ENCODE results near the gene ADARB1.

Gene ADARB1

GRCh38 chr21:45250914-45251634 is 176.7 kb downstream of the ADARB1 start:
- H3K4me3 ChIP-seq (ENCODE audit: control insufficient read depth, low read depth, low read length), result no peak overlapping the region
- TF ChIP-seq CTCF (conservative IDR thresholded peaks at IDR 0.05; ENCODE audit: control insufficient read depth, insufficient read depth, low read depth, low read length), result no peak
- DNase-seq (ENCODE audit: low read depth), result no peak

GRCh38 chr21:45251635-45252447 is 177.5 kb downstream of the ADARB1 start:
- no peak for TF ChIP-seq CTCF (conservative IDR thresholded peaks at IDR 0.05; ENCODE audit: control insufficient read depth, insufficient read depth, low read depth, low read length)
- no peak for DNase-seq (ENCODE audit: low read depth)
- no peak overlapping the region for H3K4me3 ChIP-seq (ENCODE audit: control insufficient read depth, low read depth, low read length)

GRCh38 chr21:45252448-45252925 is 178.1 kb downstream of the ADARB1 start:
- H3K4me3 ChIP-seq (ENCODE audit: control insufficient read depth, low read depth, low read length), result no peak overlapping the region
- TF ChIP-seq CTCF (conservative IDR thresholded peaks at IDR 0.05; ENCODE audit: control insufficient read depth, insufficient read depth, low read depth, low read length), result no peak
- DNase-seq (ENCODE audit: low read depth), result no peak

GRCh38 chr21:45253180-45253579 is 178.8 kb downstream of the ADARB1 start:
- DNase-seq (ENCODE audit: low read depth), result no peak
- no peak for TF ChIP-seq CTCF (conservative IDR thresholded peaks at IDR 0.05; ENCODE audit: control insufficient read depth, insufficient read depth, low read depth, low read length)
- no peak overlapping the region for H3K4me3 ChIP-seq (ENCODE audit: control insufficient read depth, low read depth, low read length)

- DNase-seq (ENCODE audit: low read depth), result no peak
- no peak for TF ChIP-seq CTCF (conservative IDR thresholded peaks at IDR 0.05; ENCODE audit: control insufficient read depth, insufficient read depth, low read depth, low read length)
- no peak overlapping the region for H3K4me3 ChIP-seq (ENCODE audit: control insufficient read depth, low read depth, low read length)
Observed at GRCh38 chr21:45253633-45254459, 179.5 kb downstream of the ADARB1 start.

- no peak for DNase-seq (ENCODE audit: low read depth)
- H3K4me3 ChIP-seq (ENCODE audit: control insufficient read depth, low read depth, low read length), result no peak overlapping the region
- TF ChIP-seq CTCF (conservative IDR thresholded peaks at IDR 0.05; ENCODE audit: control insufficient read depth, insufficient read depth, low read depth, low read length), result no peak
Observed at GRCh38 chr21:45254460-45254930, 180.1 kb downstream of the ADARB1 start.
